Subcutaneous abdominal adipose tissue (tissue), 5 donors: Measurements from ENCODE around the gene MYBPHL.

Source experiments
- H3K27ac ChIP-seq: one replicate; pipeline ENCODE4 v1.7.0; 2013; ENCODE audit warnings: low read depth, mild to moderate bottlenecking, inconsistent platforms, low read length, moderate library complexity
- H3K27me3 ChIP-seq, 5 donors: one replicate each; pipeline ENCODE4 v1.7.0; 2013; ENCODE audit warnings: low read length in 5 of 5, inconsistent platforms in 1 of 5; ENCODE audit not compliant: control insufficient read depth in 5 of 5, insufficient read depth in 4 of 5
- H3K36me3 ChIP-seq, 5 donors: one replicate each; pipeline ENCODE4 v1.7.0; 2013; ENCODE audit warnings: low read length in 5 of 5; ENCODE audit not compliant: control insufficient read depth in 5 of 5, insufficient read depth in 5 of 5
- H3K4me1 ChIP-seq, 5 donors: one replicate each; pipeline ENCODE4 v1.7.0; 2013; ENCODE audit warnings: low read length in 5 of 5, mild to moderate bottlenecking in 3 of 5, moderate library complexity in 1 of 5; ENCODE audit not compliant: control insufficient read depth in 5 of 5, insufficient read depth in 5 of 5
- H3K4me3 ChIP-seq, 5 donors: one replicate each; pipeline ENCODE4 v1.7.0; 2013; ENCODE audit warnings: low read length in 5 of 5, low read depth in 1 of 5
- H3K9ac ChIP-seq, 5 donors: one replicate each; pipeline ENCODE4 v1.7.0; 2013; ENCODE audit warnings: low read length in 5 of 5, mild to moderate bottlenecking in 4 of 5, moderate library complexity in 3 of 5
- H3K9me3 ChIP-seq, 5 donors: one replicate each; pipeline ENCODE4 v1.7.0; 2013; ENCODE audit warnings: low read length in 5 of 5; ENCODE audit not compliant: control insufficient read depth in 5 of 5
- donor health status: healthy.
- donor health status: healthy.
- donor health status: healthy.
- donor health status: healthy.
- donor health status: healthy.

Gene MYBPHL

DNA sequence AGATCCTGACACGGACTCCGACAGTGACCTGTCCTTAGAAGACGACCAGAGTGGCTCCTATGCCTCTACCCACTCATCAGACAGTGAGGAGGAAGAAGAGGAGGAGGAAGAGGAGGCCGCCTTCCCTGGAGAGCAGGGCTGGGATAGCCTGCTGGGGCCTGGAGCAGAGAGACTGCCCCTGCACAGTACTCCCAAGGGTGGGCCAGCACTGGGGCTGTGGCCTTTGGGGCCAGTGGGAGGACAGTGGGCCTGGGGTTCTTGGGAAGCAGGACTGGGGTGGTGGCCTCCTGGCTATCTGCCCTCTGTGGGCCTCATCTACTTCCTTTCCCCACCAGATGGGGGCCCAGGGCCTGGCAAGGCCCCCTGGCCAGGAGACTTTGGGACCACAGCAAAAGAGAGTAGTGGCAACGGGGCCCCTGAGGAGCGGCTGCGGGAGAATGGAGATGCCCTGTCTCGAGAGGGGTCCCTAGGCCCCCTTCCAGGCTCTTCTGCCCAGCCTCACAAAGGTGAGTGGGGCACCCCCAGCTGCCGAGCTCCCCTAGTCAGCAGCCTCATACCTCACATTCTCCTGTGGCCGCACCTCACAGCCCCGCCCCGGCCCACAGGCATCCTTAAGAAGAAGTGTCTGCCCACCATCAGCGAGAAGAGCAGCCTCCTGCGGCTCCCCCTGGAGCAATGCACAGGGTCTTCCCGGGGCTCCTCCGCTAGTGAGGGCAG, 33.8 kb downstream of the MYBPHL start:
- Histone ChIP-seq H3K36me3 (peaks cover 0 to 7% (median 0%) of the 10 kb centered on the region in 5 donors), H3K27ac (no peak overlapping the region), H3K27me3 (no peaks in the 10 kb centered on the region), H3K4me1 (peaks cover 0 to 17% (median 3%) of the 10 kb centered on the region in 5 donors), H3K9me3 (no peaks in the 10 kb centered on the region), H3K4me3 (no peak overlapping the region), H3K9ac (no peak overlapping the region)

DNA sequence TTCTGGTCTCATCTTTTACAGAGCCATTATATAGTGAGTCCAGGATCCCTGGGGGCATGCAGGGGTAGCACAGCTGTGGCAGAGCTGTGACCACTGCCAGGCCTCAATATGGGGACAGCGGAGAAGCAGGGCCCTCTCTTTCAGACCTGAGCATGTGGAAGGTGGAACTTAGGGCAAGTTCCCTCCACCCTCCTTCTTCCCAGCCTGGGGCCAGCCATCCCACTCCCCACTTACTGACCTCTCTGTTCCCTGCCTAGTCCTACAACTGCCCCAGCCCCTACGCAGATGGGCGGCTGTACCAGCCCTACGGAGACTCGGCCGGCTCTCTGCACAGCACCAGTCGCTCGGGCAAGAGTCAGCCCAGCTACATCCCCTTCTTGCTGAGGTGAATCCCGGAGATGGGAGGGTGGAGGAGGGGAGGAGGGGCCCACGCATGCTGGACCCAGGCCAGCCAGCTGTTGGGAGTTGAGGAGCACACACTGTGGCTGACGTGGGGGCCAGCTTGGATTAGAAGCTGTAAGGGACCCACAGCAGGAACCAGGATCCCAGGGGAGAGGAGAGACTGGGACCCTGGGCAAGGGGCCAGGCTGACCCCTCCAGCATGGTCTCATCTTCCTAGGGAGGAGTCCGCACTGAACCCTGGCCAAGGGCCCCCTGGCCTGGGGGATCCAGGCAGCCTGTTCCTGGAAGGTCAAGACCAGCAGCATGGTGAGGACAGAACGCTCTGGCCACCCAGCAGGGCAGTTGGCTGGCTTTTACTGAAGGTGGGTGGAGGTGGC, 34.6 kb downstream of the MYBPHL start:
- no peak overlapping the region for H3K4me3 ChIP-seq
- peaks cover 0 to 7% (median 0%) of the 10 kb centered on the region in 5 donors for H3K36me3 ChIP-seq
- H3K27ac ChIP-seq, result no peak overlapping the region
- no peaks in the 10 kb centered on the region for H3K27me3 ChIP-seq
- H3K4me1 ChIP-seq, result peaks cover 0 to 13% (median 1%) of the 10 kb centered on the region in 5 donors
- H3K9me3 ChIP-seq, result no peaks in the 10 kb centered on the region
- no peak overlapping the region for H3K9ac ChIP-seq

- Histone ChIP-seq H3K27ac (no peak overlapping the region), H3K27me3 (no peaks in the 10 kb centered on the region), H3K36me3 (peaks cover 0 to 7% (median 0%) of the 10 kb centered on the region in 5 donors), H3K9ac (no peak overlapping the region), H3K9me3 (no peaks in the 10 kb centered on the region), H3K4me3 (no peak overlapping the region), H3K4me1 (peaks cover 0 to 11% (median 0%) of the 10 kb centered on the region in 5 donors)
Measured at GRCh38 chr1:109271458-109271857, 35.4 kb downstream of the MYBPHL start.

DNA sequence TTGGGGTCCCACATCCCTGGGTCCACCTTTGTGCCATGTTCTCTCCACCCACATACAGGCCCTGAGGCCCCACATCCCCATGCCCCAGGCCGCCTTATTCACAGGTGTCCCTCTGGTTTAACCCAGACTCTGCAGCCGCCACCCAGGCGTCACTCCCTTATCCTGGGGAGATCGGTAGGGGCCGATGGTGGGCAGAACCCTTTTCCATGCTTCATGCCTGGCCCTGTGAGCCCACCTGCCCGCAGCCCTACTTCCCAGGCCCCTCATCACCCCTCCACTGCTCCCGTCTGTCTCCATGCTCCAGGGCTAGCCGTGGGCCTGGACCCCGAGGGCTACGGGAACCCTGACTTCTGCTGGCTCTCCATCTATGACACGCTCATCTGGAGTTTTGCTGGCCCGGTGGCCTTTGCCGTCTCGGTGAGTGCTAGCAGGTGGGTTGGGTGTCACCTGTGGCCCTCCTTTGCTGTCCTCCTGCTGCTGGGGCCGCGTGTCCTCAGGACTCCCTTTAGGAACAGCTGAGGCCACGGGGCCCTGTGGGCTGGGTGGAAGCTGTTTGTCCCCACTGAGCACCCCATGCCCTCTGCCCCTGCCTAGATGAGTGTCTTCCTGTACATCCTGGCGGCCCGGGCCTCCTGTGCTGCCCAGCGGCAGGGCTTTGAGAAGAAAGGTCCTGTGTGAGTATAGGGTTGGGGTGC, 36.0 kb downstream of the MYBPHL start:
- Histone ChIP-seq H3K9ac (no peak overlapping the region), H3K27me3 (no peaks in the 10 kb centered on the region), H3K9me3 (no peaks in the 10 kb centered on the region), H3K4me1 (peaks cover 0 to 11% (median 0%) of the 10 kb centered on the region in 5 donors), H3K4me3 (no peak overlapping the region), H3K36me3 (peaks cover 0 to 7% (median 0%) of the 10 kb centered on the region in 5 donors), H3K27ac (no peak overlapping the region)

- Histone ChIP-seq H3K4me1 (peaks cover 0 to 10% (median 0%) of the 10 kb centered on the region in 5 donors), H3K9ac (no peak overlapping the region), H3K36me3 (peaks cover 0 to 7% (median 0%) of the 10 kb centered on the region in 5 donors), H3K9me3 (no peaks in the 10 kb centered on the region), H3K4me3 (no peak overlapping the region), H3K27ac (no peak overlapping the region), H3K27me3 (no peaks in the 10 kb centered on the region)
Measured at GRCh38 chr1:109269981-109270622, 36.7 kb downstream of the MYBPHL start.

- H3K27me3 ChIP-seq, result no peaks in the 10 kb centered on the region
- peaks cover 0 to 3% (median 0%) of the 10 kb centered on the region in 5 donors for H3K4me1 ChIP-seq
- H3K27ac ChIP-seq, result no peak overlapping the region
- no peak overlapping the region for H3K4me3 ChIP-seq
- H3K9ac ChIP-seq, result no peak overlapping the region
- no peaks in the 10 kb centered on the region for H3K9me3 ChIP-seq
- H3K36me3 ChIP-seq, result peaks cover 0 to 7% (median 0%) of the 10 kb centered on the region in 5 donors
Measured at GRCh38 chr1:109269212-109269980, 37.4 kb downstream of the MYBPHL start.

DNA sequence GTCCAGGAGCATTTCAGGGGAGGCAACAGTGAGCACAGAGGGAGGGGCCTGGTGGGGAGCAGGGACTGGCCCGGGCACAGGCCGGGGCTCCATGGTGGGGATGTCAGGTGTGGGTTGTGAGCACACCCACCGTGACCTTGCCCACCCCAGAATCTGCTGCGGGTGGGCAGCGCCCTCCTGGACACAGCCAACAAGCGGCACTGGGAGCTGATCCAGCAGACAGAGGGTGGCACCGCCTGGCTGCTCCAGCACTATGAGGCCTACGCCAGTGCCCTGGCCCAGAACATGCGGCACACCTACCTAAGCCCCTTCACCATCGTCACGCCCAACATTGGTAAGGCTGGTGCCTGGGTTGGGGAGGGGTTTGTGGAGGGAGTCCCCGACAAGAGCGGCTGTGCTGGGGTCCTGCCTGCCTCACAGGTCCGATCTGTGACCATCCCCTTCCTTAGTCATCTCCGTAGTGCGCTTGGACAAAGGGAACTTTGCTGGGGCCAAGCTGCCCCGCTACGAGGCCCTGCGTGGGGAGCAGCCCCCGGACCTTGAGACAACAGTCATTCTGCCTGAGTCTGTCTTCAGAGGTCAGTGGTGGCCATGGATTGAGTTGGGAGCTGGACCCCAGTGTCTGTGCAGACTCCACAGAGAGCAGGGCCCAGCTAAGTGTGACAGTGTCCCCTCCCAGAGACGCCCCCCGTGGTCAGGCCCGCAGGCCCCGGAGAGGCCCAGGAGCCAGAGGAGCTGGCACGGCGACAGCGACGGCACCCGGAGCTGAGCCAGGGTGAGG, 38.2 kb downstream of the MYBPHL start:
- peaks cover 0 to 5% (median 3%) of the 10 kb centered on the region in 5 donors for H3K4me1 ChIP-seq
- H3K27ac ChIP-seq, result no peak overlapping the region
- no peaks in the 10 kb centered on the region for H3K27me3 ChIP-seq
- peaks cover 0 to 7% (median 0%) of the 10 kb centered on the region in 5 donors for H3K36me3 ChIP-seq
- no peaks in the 10 kb centered on the region for H3K9me3 ChIP-seq
- H3K9ac ChIP-seq, result no peak overlapping the region
- H3K4me3 ChIP-seq, result no peak overlapping the region

DNA sequence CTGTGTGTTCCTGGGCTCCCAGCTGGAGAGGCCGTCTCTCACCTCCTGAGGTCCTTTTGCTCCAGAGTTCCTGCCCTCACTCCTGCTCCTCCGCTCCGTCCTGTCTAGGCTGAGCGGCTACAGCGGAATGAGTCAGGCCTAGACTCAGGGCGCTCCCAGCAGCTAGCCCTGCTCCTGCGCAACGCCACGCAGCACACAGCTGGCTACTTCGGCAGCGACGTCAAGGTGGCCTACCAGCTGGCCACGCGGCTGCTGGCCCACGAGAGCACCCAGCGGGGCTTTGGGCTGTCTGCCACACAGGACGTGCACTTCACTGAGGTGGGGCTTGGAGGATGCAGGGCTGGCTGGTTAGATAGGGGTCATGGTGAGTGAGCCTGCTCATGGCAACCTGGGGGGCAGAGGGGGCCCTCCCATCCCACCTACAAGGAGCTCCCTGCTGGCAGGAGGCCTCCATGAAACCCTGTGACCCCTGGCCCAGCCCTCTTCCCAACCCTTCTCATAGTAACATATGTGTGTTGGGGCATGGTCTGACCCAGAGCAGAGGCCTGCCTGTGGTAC, 39.0 kb downstream of the MYBPHL start:
- peaks cover 0 to 7% (median 0%) of the 10 kb centered on the region in 5 donors for H3K36me3 ChIP-seq
- peaks cover 0 to 9% (median 5%) of the 10 kb centered on the region in 5 donors for H3K4me1 ChIP-seq
- no peaks in the 10 kb centered on the region for H3K9me3 ChIP-seq
- H3K9ac ChIP-seq, result no peak overlapping the region
- no peak overlapping the region for H3K4me3 ChIP-seq
- H3K27ac ChIP-seq, result no peak overlapping the region
- H3K27me3 ChIP-seq, result no peaks in the 10 kb centered on the region
